ENCODE data around the gene MGAT2.
"Not testable (repeated sequence)": the region's sequence is repeated elsewhere in the genome, so short reads cannot be mapped to it uniquely, and the experiment has no call there.

MGAT2 gene

DNA sequence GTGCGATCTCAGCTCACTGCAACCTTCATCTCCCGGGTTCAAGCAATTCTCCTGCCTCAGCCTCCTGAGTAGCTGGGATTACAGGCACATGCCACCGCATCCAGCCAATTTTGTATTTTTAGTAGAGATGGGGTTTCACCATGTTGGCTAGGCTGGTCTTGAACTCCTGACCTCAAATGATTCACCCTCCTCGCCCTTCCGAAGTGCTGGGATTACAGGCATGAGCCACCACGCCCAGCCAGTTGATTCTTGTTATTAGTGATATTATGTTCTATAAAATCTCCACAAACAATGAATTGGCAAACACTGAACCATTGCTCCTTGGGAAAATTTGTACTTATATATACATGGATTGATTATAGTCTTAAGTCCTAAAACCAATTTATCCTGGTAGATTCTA, 36.9 kb downstream of the MGAT2 start:
- not testable (repeated sequence) for DNase-seq

DNA sequence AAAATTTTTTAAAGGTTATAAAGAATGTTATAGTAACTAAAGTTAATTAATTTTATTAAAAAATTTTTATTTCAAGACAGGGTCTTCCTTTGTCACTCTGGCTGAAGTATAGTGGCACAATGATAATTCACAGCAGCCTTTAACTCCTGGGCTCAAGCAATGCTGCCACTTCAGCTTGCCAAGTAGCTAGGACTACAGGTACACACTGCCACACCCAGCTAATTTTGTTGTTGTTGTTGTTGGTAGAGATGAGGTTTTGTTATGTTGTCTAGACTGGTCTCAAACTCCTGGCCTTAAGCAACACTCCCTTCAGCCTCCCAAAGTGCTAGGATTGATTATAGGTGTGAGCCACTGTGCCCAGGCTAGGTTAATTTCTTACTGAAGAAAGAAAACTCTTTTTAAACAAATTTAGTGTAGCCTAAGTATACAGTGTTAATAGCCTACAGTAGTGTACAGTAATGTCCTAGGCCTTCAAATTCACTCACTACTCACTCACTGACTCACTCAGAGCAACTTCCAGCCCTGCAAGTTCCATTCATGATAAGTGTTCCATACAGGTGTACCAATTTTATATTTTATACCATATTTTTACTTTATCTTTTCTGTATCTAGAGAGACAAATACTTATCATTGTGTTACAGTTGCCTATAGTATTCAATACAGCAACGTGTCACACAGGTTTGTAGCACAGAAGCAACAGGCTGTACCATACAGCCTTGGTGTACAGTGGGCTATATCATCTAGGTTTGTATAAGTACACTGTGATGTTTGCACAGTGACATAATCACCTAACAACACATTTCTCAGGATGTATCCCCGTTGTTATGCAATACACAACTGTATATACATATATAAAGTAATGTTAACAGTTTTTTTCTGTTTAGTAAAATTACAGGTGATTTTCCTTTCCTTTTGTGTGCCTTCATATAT, 39.2 kb downstream of the MGAT2 start:
- no peak for DNase-seq

GRCh38 chr14:49670475-49670874, 49.9 kb downstream of the MGAT2 start:
- no peak for DNase-seq
